GM12872 (cell line): ENCODE data around the gene PAK5.

Experiments
- CTCF ChIP-seq: IDR thresholded peaks from 3 replicates; pipeline ENCODE4 v1.5.1; 2011; ENCODE audit warnings: low read depth, mild to moderate bottlenecking, low read length, moderate library complexity; ENCODE audit not compliant: insufficient read depth

The PAK5 gene

GRCh38 chr20:9815632-9816031 lies 23.2 kb downstream of the PAK5 start:
- TF ChIP-seq CTCF: no peak

- no peak for TF ChIP-seq CTCF
Observed at GRCh38 chr20:9810738-9811137, 28.1 kb downstream of the PAK5 start.

- TF ChIP-seq CTCF: no peak
Observed at GRCh38 chr20:9809271-9809670, 29.6 kb downstream of the PAK5 start.

GRCh38 chr20:9808166-9808565 lies 30.7 kb downstream of the PAK5 start:
- TF ChIP-seq CTCF: no peak

GRCh38 chr20:9807136-9807535 lies 31.7 kb downstream of the PAK5 start:
- no peak for TF ChIP-seq CTCF

- no peak for TF ChIP-seq CTCF
Observed at GRCh38 chr20:9800421-9800820, 38.5 kb downstream of the PAK5 start.

- no peak for TF ChIP-seq CTCF
Observed at GRCh38 chr20:9794831-9795230, 44.0 kb downstream of the PAK5 start.

- no peak for TF ChIP-seq CTCF
Observed at GRCh38 chr20:9792674-9793073, 46.2 kb downstream of the PAK5 start.
